Fibroblast of gingiva (primary cell): Measurements from ENCODE around the gene FOXG1.

Experiments
- DNase-seq: peaks from one replicate; pipeline ENCODE4 v3.0.0-alpha.2; 2011; ENCODE audit warnings: low read depth

Gene FOXG1

GRCh38 chr14:28766469-28766955, at the start of gene FOXG1:
Gene FOXG1, plus strand, starts transcription at chr14:28766787. Its CDS starts 493 bp downstream, at chr14:28767280.
- no peak for DNase-seq

DNA sequence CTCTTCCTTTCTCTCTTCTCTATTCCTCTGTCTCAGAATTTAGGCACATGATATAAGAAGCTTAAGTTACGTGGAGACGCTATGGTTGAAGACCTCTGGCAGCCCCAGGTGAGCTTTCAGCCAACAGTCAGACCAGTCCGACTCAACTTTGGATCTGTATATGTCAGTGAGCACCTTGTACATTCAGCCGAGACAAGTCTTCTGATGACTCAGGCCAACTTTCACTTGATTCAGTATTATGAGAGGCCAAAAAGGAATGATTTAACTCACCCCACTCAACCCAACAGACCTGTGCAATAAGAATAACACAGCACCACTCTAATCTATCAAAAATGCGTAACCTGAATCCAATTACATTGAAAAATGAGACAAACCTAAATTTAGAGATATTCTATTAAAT, 47.5 kb upstream of the FOXG1 start:
- no peak for DNase-seq

DNA sequence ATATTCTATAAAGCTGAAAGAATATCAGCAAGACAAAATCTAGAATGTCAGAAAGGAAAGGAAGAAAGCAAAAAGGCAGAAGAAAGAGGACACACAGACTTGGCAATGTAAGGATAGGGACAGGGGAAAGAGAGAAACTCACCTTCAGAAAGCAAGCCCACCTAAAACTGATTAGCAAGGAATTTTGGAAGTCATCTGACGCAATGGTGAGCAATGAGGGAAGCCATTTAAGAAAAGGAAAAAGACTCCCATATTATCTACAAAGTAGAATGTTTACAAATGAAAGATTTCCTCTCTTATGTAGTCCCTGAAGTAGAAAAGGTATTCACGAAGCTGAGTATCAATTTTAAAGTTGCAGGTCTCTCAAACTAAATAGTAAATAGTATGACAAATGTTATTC, 35.2 kb upstream of the FOXG1 start:
- DNase-seq = no peak

- DNase-seq = no peak
Observed at GRCh38 chr14:28742171-28742846, 24.3 kb upstream of the FOXG1 start.

- DNase-seq = no peak
Observed at GRCh38 chr14:28744126-28744525, 22.5 kb upstream of the FOXG1 start.

- DNase-seq = no peak
Observed at GRCh38 chr14:28745176-28745575, 21.4 kb upstream of the FOXG1 start.

- no peak for DNase-seq
Observed at GRCh38 chr14:28746247-28746646, 20.3 kb upstream of the FOXG1 start.

GRCh38 chr14:28751467-28752058, 15.0 kb upstream of the FOXG1 start:
- DNase-seq = peak; percentile 39

DNA sequence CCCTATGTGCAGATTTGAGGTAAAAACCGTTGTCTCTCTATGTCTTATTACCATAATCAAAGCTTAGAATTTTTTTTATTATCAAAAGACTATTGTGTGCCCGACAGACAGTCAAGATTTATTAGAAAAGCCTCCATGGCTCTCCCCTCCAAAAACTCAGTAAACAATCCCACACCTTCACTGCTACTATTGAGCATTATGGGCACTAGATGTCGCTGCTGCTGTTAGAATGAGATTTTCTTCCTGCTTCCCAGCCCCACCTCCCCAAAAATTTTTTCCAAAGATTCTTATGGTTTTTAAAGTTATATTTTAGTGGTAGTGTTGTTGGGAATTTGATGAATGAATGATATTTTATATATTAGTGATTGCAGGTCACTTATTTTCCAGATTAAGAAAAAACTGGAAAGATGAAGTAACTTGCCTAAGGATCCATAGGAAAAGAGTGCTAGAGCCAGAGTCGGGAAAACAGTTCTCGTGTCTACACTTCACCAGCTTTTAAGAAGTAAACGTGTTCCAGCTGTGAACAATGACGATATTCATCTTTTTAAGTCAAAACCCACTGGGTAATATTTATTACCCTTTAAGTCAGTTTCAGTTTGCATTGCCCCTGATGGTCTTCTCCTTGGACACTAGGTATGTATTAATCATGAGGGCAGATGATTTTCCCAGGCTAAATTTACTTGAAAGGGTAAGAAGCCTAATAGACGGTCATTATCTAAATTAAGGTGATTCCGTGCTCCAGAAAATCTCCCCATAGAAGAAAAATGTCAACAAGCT, 12.2 kb upstream of the FOXG1 start:
- DNase-seq = peak; percentile 30

DNA sequence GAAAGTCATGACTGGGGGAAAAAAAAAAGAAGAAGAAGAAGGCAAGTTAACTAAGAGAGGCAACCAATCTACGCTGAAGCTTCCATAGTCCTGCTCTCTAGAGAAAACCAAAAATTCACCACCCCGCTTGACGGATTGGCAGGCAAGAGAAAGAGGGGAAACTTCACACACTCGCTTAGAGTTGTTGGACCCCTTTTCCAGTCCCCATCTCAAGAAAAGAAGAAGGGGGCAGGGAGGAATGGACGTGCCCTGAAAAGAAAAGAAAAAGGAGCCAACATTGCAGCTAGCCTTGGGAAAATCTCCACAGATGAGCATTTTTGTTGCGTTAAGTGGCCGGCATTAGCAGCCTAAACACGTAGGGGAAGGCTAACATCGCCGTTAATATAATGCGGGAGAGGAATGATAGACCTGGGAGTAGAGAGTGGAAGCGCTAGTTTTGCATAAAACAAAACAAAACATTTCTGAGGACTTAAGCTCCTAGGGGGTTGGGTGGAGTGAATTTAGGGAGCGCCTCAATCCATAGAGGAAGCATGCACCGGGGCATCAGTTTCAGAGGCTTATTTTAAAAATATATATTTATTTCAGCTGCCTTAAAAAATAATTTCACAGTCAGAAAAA, 11.3 kb upstream of the FOXG1 start:
- no peak for DNase-seq

GRCh38 chr14:28755884-28756268, 10.7 kb upstream of the FOXG1 start:
- no peak for DNase-seq

DNA sequence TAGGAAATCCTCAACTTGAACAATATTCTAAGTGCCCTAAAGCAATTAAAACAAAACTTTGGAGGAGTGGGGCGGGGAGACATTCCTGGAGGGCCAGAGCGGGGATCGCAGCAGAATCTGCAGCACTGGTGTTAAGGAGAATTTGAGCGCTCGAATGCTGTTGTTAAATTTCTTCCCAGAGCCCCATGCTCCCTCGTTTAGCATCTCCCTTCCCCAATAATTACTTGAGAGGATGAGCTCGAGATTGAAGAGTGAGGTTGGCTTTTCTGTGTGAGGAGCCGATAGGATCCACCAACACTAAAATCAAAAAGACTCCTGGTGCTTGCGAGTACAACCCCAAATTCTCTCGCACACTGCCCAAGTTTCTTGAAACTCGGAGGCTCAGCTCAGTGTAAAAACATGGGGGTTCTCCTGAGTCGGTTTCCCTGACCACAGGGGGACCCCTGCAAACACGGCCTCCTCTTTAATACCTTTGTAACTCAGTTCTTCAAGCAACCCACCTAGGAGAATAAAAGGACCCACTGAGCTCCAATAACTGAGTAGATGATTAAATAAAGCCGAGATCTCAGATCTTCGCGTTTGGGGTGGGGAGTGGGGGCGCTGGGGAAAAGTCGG, 10.2 kb upstream of the FOXG1 start:
- DNase-seq = no peak

DNA sequence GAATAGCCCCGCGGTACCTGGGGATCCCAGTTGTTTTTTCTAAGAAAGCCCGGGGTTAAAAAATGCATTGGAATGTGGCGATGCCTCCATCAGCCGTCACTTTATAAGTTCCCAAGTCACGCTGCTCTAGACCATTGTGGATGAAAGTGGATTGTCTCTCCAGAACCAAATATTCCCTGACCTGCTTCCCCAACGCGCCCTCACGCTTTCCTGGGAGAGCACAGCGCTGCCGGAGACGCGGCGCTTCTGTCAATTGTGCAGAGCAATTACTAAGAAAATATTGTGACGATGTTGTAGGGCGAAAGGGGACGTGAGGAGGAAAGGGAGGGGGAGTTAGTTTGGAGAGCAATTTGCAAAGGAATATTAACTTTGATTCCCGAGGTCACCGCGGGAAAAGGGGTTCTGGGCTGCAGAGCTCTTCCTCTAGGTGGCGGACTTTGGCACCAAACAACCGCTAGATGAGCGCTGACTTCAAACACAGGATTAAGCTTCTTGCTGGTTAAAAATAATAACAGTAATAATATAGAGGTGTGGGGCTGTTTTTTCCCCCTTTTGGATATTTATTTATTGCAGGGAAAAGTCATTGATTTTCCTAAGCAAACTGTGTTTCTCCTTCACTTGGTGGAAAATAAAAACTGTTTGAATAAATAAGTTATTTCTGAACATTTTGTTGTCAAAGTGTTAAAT, 9.6 kb upstream of the FOXG1 start:
- DNase-seq = peak; percentile 37

- DNase-seq = no peak
Observed at GRCh38 chr14:28757786-28758185, 8.8 kb upstream of the FOXG1 start.

GRCh38 chr14:28758253-28758884, 8.2 kb upstream of the FOXG1 start:
- no peak for DNase-seq

DNA sequence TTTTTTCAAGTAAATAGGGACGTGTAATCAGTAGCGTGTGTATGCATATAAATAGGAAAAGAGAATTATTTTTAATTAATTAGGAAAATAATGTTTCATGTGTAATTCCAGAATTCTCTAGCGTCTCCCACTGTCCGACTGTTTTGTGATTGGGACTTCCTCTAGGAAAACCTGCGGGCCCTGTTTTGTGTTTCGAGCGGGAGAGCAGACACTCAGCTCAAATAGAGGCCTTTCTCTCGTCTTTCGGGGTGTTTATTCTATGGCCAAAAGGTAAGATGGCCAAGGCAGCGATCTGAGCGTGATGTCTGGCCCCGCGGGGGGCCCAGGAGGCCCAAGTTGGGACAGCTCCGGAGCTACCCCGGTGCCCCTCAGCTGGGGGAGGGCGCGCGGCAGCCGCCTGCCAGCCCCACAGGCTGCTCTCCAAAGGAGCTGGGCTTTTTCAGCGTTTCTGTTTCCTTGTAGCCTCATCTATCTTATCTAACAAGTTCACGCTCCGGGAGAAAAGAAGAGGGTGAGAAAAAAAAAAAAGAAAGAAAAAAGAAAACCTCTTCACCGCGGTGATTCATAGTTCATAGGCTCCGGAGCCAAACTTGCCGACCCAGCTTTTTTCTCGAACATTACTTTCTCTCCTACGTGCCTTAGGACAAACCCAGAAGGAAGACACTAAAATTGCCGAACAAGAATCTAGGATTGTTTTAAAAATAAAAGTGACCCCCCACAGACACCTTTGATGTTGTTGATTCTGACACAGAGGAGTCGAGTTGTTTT, 7.5 kb upstream of the FOXG1 start:
- DNase-seq = no peak

GRCh38 chr14:28759653-28760313, 6.8 kb upstream of the FOXG1 start:
- DNase-seq = no peak

GRCh38 chr14:28760431-28760996, 6.1 kb upstream of the FOXG1 start:
- no peak for DNase-seq
